Endothelial cell (in vitro differentiated cells): ENCODE measurements around the gene PPARD. TPM values are rescaled to one million over a fixed set of nuclear protein-coding genes. Genes with fewer than 3 reads are reported as not detected.

Source experiments
- DNase-seq: peaks from one replicate; pipeline ENCODE4 v3.0.0; 2021; ENCODE audit warnings: low spot score
- H3K27ac Mint-ChIP-seq: one replicate; pipeline ENCODE4 v1.8.0; 2021; ENCODE audit warnings: mixed read lengths, inconsistent platforms; ENCODE audit not compliant: unreplicated experiment
- H3K27me3 Mint-ChIP-seq: one replicate; pipeline ENCODE4 v1.8.0; 2021; ENCODE audit warnings: mild to moderate bottlenecking, moderate library complexity, mixed read lengths, inconsistent platforms; ENCODE audit not compliant: unreplicated experiment
- H3K36me3 Mint-ChIP-seq: one replicate; pipeline ENCODE4 v1.8.0; 2021; ENCODE audit warnings: mild to moderate bottlenecking, low read depth, mixed read lengths, inconsistent platforms; ENCODE audit not compliant: unreplicated experiment
- H3K4me1 Mint-ChIP-seq: one replicate; pipeline ENCODE4 v1.8.0; 2021; ENCODE audit warnings: mild to moderate bottlenecking, mixed read lengths, inconsistent platforms; ENCODE audit not compliant: unreplicated experiment
- H3K4me3 Mint-ChIP-seq: one replicate; pipeline ENCODE4 v1.8.0; 2021; ENCODE audit warnings: mild to moderate bottlenecking, mixed read lengths, inconsistent platforms; ENCODE audit not compliant: unreplicated experiment
- H3K9me3 Mint-ChIP-seq: one replicate; pipeline ENCODE4 v1.8.0; 2021; ENCODE audit warnings: mixed read lengths, inconsistent platforms; ENCODE audit not compliant: unreplicated experiment
- total RNA-seq: library from RNA; stranded (reverse); fragmentation: NEBNext Ultra II Directional; extraction: Animal tissue kit (Norgen Biotek cat#: 25700); gene quantifications from one replicate; pipeline ENCODE4 v1.2.1, GENCODE V29; 2021; ENCODE audit not compliant: unreplicated experiment
- TF ChIP-seq, protein P1 (sequence below): fragments of 200-600 bp; sonication (generic); IDR thresholded peaks from one replicate; pipeline ENCODE4 v1.5.0; 2021; ENCODE audit warnings: antibody characterized with exemption; ENCODE audit not compliant: unreplicated experiment

Gene PPARD
- total RNA-seq, 1 donor from 2014 or later: 38.7 TPM

DNA sequence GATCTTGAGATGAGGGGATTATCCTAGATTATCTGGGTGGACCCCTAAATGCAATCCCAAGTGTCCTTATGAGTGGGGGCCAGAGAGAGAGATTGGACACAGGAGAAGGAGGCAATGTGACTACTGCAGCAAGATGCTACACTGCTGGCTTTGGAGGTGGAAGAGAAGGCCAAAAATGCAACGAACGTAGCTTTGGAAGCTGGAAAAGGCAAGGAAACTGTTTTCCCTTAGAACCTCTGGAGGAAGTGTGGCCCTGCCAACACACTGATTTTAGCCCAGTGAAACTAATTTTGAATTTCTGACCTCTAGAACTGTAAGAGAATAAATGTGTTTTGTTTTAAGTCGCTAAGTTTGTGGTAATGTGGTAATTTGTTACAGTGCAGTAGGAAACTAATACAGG, 15.7 kb downstream of the PPARD start:
- Mint-ChIP-seq H3K4me1 (peaks cover 22% of the 10 kb centered on the region), H3K27ac (no peak overlapping the region), H3K4me3 (peak overlapping the region; percentile 1), H3K9me3 (no peaks in the 10 kb centered on the region), H3K27me3 (peaks cover 4% of the 10 kb centered on the region), H3K36me3 (peaks cover 37% of the 10 kb centered on the region)
- DNase-seq: no peak
- TF ChIP-seq, protein P1, sequence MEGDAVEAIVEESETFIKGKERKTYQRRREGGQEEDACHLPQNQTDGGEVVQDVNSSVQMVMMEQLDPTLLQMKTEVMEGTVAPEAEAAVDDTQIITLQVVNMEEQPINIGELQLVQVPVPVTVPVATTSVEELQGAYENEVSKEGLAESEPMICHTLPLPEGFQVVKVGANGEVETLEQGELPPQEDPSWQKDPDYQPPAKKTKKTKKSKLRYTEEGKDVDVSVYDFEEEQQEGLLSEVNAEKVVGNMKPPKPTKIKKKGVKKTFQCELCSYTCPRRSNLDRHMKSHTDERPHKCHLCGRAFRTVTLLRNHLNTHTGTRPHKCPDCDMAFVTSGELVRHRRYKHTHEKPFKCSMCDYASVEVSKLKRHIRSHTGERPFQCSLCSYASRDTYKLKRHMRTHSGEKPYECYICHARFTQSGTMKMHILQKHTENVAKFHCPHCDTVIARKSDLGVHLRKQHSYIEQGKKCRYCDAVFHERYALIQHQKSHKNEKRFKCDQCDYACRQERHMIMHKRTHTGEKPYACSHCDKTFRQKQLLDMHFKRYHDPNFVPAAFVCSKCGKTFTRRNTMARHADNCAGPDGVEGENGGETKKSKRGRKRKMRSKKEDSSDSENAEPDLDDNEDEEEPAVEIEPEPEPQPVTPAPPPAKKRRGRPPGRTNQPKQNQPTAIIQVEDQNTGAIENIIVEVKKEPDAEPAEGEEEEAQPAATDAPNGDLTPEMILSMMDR: no peak

DNA sequence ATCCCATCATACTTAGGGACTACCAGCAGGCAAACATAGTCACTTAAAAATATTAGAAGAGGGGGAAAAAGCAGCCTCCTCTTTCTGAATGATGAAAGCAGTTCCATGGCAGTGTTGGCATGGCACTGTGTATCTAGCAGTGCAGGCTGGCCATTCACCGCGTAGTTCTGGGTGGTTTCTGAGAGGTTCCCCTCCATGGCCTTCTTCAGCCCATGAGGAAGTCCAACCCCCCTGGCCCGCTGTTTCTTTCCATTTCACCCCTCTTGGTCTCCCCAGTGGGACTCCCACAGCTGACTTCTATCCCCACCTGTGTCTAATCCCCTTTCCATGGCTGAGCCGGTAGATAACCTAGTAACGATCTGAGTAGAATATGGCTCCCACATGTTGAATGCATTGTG, 17.0 kb downstream of the PPARD start:
- Mint-ChIP-seq H3K36me3 (peaks cover 31% of the 10 kb centered on the region), H3K4me1 (peaks cover 25% of the 10 kb centered on the region), H3K27ac (no peak overlapping the region), H3K4me3 (no peak overlapping the region), H3K27me3 (peaks cover 4% of the 10 kb centered on the region), H3K9me3 (no peaks in the 10 kb centered on the region)
- DNase-seq: no peak
- TF ChIP-seq, protein P1: no peak

DNA sequence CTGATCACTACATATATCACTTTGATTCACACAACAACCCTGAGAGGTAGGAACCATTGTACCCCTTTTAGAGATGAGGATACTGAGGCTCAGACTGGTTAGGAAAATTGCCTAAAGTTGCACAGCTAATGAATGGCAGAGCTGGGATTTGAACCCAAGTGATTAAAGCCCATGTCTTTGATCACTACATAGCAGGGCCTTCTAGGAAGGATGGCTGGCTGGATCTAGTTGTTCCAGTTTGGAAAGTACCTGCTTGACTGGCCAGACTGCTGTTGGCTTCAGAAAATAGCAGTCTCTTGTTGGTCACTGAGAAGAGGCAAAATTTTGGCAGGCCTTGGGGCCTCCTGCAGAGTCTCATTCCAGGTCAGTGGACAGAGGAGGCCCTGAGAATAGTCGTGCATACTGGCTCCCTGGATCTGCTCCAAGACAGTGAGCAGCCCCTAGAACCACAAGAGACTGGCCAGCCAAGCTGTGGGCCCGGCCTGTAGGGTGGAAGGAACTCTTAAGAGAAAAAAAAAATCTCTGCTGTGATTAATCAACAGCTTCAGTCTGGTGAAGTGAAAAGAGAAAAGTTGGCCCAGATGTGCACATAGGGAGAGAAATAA, 17.5 kb downstream of the PPARD start:
- H3K9me3 Mint-ChIP-seq: no peaks in the 10 kb centered on the region
- H3K27me3 Mint-ChIP-seq: peaks cover 4% of the 10 kb centered on the region
- DNase-seq: no peak
- peaks cover 26% of the 10 kb centered on the region for H3K36me3 Mint-ChIP-seq
- H3K4me3 Mint-ChIP-seq: no peak overlapping the region
- TF ChIP-seq, protein P1: no peak
- H3K4me1 Mint-ChIP-seq: peaks cover 25% of the 10 kb centered on the region
- H3K27ac Mint-ChIP-seq: no peak overlapping the region

DNA sequence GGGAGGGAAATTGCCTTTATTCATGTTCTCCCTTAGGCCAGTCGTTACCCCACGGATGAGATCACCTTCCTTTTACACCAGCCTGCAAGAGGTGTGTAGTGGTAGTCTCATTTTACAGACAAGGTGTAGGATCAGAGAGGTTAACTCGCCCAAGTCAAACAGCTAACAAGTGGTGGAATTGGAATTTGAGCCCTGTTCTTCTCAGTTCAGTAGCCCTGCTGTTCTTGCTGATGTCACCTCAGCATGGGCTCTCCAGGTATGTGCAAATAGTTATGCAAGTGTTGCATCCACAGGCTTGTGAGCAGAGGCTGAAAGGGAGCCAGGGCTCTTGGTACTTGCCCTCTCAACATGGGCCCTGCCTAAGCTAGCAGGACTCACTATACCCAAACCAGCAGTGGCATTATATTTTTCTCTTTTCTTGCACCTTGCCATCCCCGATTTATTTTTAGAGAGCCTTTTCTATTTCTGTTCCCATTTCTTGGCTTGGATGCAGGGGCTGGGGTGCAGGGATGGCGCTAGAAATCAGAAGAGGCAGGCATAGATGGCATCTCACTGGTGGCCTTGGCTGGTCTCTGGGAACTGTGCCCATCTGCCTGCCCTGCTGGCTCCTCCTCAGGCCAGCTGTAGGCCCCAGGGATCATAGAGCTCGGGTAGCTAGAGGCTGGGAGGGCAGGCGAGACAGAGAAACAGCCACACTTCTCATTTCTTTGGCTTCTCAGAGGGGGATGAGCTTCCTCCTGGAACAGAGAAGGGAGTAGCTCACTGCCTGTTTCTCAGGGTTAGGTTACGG, 18.2 kb downstream of the PPARD start:
- no peak overlapping the region for H3K4me3 Mint-ChIP-seq
- peaks cover 4% of the 10 kb centered on the region for H3K27me3 Mint-ChIP-seq
- TF ChIP-seq, protein P1: no peak
- H3K36me3 Mint-ChIP-seq: peaks cover 26% of the 10 kb centered on the region
- no peak for DNase-seq
- no peaks in the 10 kb centered on the region for H3K9me3 Mint-ChIP-seq
- H3K27ac Mint-ChIP-seq: no peak overlapping the region
- peaks cover 26% of the 10 kb centered on the region for H3K4me1 Mint-ChIP-seq

DNA sequence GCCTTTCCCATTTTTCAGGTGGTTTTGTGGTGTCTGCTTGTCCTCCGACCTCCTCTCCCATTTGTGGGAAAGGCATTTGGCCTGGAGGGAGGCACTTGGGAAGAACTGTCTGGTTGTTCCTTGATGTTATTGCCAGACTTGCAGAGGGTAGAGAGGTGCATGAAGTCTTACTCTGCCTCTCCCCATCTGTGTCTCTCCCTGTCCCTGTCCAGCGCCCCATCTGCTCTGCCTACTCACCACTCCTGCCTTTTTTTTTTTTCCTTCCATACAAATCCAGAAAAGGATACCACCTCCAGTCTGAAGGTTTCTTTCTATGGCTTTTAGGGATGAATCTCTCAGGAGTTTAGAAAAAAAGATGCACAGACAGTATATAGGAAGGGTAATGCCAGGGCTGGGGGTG, 19.8 kb downstream of the PPARD start:
- H3K4me3 Mint-ChIP-seq: no peak overlapping the region
- TF ChIP-seq, protein P1: no peak
- peaks cover 23% of the 10 kb centered on the region for H3K4me1 Mint-ChIP-seq

More for the DNA sequence above, 19.8 kb downstream of the PPARD start:
- Mint-ChIP-seq H3K36me3 (peaks cover 22% of the 10 kb centered on the region), H3K9me3 (no peaks in the 10 kb centered on the region), H3K27ac (no peak overlapping the region), H3K27me3 (peaks cover 8% of the 10 kb centered on the region)
- no peak for DNase-seq
